Measurements from ENCODE around the gene ADAM15. TPM values are rescaled to one million over a fixed set of nuclear protein-coding genes. Genes with fewer than 3 reads are reported as not detected.

ADAM15 gene
- total RNA-seq, 4 donors from 2014 or later, result 90.6 to 196 (median 115) TPM

DNA sequence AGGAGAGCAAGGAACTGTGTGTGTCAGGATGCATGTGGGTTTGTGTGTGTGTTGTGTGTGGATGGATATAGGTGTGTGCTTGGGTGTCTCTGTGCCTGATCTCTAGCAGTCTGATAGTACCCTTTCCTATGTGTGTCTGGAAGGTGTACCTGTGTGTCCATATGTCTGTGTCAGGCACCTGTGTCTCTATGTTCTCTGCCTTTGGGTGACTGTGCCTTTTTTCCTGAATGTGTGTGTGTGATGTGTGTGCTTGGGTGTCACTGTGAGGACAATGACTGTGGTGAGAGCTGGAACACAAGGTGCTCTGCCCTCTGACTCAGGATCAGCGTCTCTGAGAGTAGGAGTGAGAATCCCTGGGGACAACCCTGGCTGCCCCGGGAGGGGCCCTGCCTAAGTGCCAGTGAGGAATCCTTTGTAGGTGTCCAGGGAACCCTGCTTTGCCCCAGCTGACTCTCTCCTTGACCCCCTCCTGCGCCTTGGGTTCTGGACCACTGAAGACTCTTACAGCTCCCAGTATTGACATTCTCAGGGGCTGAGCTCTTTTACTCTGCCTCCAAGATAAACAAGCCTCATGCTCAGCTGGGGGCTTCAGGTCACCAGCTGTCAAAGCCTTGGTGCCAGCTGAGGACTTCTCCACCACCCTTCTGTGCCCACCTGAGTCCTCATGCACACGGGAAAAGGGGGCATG lies 26.8 kb downstream of the ADAM15 start:
- DNase-seq, result peak; percentile 36
- intact Hi-C loops (cut with DNase I; ENCODE audit: low total_unique reads), result no loop called here
- peaks cover 36 to 50% (median 41%) of the 10 kb centered on the region in 4 donors for H3K4me1 ChIP-seq
- in situ Hi-C loops (cut with MboI; ENCODE audit: low pct_ligation_motif_present in 1 of 4, low pct_unique_long_range_greater_than_20kb in 1 of 4, low sequenced_read_pairs in 3 of 4), result no loop called here
- H3K27me3 ChIP-seq, result peaks cover 41% of the 10 kb centered on the region
- H3K4me3 ChIP-seq, result peak overlapping the region in 1 of 4 donors; percentile 56
- H3K27ac ChIP-seq, result no peak overlapping the region
- no peaks in the 10 kb centered on the region for H3K9me3 ChIP-seq
- WGBS, 2 donors (ENCODE audit: low coverage in 1 of 2), result 54% methylated on average over 4 of the region's 4 CpGs; no CpG with 5 or more reads in 1 of the 2 donors
- H3K36me3 ChIP-seq, result no peaks in the 10 kb centered on the region
- TF ChIP-seq POLR2AphosphoS5 (IDR thresholded peaks at IDR 0.05), result no peak
- no peak for TF ChIP-seq EP300 (IDR thresholded peaks at IDR 0.05; ENCODE audit: low read depth)
- no peak for TF ChIP-seq POLR2A (IDR thresholded peaks at IDR 0.05)
- TF ChIP-seq, protein P1, sequence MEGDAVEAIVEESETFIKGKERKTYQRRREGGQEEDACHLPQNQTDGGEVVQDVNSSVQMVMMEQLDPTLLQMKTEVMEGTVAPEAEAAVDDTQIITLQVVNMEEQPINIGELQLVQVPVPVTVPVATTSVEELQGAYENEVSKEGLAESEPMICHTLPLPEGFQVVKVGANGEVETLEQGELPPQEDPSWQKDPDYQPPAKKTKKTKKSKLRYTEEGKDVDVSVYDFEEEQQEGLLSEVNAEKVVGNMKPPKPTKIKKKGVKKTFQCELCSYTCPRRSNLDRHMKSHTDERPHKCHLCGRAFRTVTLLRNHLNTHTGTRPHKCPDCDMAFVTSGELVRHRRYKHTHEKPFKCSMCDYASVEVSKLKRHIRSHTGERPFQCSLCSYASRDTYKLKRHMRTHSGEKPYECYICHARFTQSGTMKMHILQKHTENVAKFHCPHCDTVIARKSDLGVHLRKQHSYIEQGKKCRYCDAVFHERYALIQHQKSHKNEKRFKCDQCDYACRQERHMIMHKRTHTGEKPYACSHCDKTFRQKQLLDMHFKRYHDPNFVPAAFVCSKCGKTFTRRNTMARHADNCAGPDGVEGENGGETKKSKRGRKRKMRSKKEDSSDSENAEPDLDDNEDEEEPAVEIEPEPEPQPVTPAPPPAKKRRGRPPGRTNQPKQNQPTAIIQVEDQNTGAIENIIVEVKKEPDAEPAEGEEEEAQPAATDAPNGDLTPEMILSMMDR (IDR thresholded peaks at IDR 0.05), result no peak

GRCh38 chr1:155078469-155079209 lies 27.5 kb downstream of the ADAM15 start, which contains the start of gene EFNA3:
TSS of gene EFNA3 (plus strand) at chr1:155078837. CDS start at chr1:155078942, 105 bp downstream.
- TF ChIP-seq POLR2AphosphoS5 (IDR thresholded peaks at IDR 0.05), result no peak
- TF ChIP-seq, protein P1 (IDR thresholded peaks at IDR 0.05), result no peak
- peak; percentile 19 for TF ChIP-seq POLR2A (IDR thresholded peaks at IDR 0.05)
- no peak for TF ChIP-seq EP300 (IDR thresholded peaks at IDR 0.05; ENCODE audit: low read depth)
- in situ Hi-C loops (cut with MboI; ENCODE audit: low pct_ligation_motif_present in 1 of 4, low pct_unique_long_range_greater_than_20kb in 1 of 4, low sequenced_read_pairs in 3 of 4) (no loop called here), intact Hi-C loops (cut with DNase I; ENCODE audit: low total_unique reads) (no loop called here)
- Histone ChIP-seq H3K4me1 (peaks cover 37 to 57% (median 48%) of the 10 kb centered on the region in 4 donors), H3K27ac (peak within 1 kb of the TSS in 3 of 4 donors; percentile 15 to 43 (median 35)), H3K27me3 (peaks cover 49% of the 10 kb centered on the region), H3K9me3 (no peaks in the 10 kb centered on the region), H3K4me3 (peak within 1 kb of the TSS; percentile 25 to 56 (median 46)), H3K36me3 (no peaks in the 10 kb centered on the region)
- DNase-seq, result peak; percentile 88
- 0 to 1% methylated on average over 1 to 41 of the region's 59 CpGs for WGBS, 2 donors (ENCODE audit: low coverage in 1 of 2)

DNA sequence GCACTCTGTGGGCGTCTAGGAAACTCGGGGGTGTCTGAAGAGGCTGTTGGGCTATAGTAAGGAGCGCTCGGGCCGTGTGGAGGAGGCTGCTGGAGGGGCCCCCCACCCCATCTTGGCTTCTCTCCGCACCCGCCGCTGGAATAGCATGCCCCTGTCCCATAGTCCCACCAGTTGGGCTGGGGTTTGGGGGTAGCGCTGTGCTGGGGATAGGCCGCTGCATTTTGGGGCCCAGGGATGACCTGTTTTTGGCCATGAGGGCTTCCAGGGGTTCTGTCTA lies 28.0 kb downstream of the ADAM15 start:
- intact Hi-C loops (cut with DNase I; ENCODE audit: low total_unique reads), result no loop called here
- TF ChIP-seq POLR2AphosphoS5 (IDR thresholded peaks at IDR 0.05) (no peak), POLR2A (IDR thresholded peaks at IDR 0.05) (no peak), EP300 (IDR thresholded peaks at IDR 0.05; ENCODE audit: low read depth) (no peak)
- TF ChIP-seq, protein P1 (IDR thresholded peaks at IDR 0.05), result no peak
- no peak for DNase-seq
- in situ Hi-C loops (cut with MboI; ENCODE audit: low pct_ligation_motif_present in 1 of 4, low pct_unique_long_range_greater_than_20kb in 1 of 4, low sequenced_read_pairs in 3 of 4), result no loop called here
- peak overlapping the region in 3 of 4 donors; percentile 15 to 43 (median 35) for H3K27ac ChIP-seq
- 1% methylated on average over 9 of the region's 10 CpGs; no CpG with 5 or more reads in 1 of the 2 donors for WGBS, 2 donors (ENCODE audit: low coverage in 1 of 2)
- no peaks in the 10 kb centered on the region for H3K36me3 ChIP-seq
- H3K27me3 ChIP-seq, result peaks cover 54% of the 10 kb centered on the region
- H3K4me3 ChIP-seq, result peak overlapping the region; percentile 25 to 56 (median 46)
- H3K4me1 ChIP-seq, result peaks cover 42 to 62% (median 53%) of the 10 kb centered on the region in 4 donors
- no peaks in the 10 kb centered on the region for H3K9me3 ChIP-seq
